ENCODE results near the gene IPO4.

DNA sequence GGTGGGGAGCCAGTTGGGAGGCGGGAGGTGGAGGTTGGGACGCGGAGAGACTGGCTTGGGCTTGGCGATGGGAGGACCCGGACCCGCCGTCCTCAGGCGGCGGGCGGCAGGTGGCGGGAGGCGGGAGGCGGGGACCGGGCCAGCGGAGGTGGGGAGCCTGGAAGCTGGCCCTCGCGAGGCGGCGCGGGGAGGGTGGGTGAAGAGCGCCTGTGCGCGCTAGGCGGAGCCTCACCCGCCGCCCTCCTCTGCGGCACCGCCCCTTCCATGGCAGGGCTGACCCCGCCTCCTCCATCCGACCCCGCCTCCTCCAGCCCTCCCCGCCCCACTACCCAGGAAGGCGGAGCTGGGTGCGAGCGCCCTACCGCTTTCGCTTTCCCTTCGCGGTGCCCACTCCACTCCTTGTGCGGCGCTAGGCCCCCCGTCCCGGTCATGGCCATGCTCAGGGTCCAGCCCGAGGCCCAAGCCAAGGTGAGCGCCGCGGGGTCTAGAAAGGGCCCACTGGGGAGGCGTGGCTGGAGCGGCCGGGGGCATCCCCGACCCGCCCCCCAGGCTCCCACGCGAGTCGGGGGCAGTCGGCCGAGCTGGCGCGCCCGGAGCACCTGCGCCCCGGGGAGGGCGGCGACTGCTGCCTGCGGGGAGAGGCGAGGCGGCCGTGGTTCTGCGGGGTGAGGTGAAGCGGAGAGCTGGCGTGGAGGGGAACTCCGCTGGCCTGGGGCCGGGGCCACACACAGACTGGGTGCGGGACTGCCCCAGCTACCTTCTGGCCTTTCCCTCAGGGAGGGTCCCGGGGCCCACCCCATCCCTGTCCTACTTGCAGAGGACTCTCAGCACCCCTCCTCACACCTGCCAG, 52.6 kb downstream of the IPO4 start, which contains the start of gene PSME1:
- peak in 1 of 2 experiments; percentile 31; a peak in 1 of 4 replicates for TF ChIP-seq POLR2A (IDR thresholded peaks at IDR 0.05; ENCODE audit: insufficient read depth in 1 of 2, low read depth in 2 of 2, low read length in 2 of 2)
- TF ChIP-seq MYNN (CRISPR knock-in tag; IDR thresholded peaks at IDR 0.05; ENCODE audit: low read depth): no peak; the same call in none of the 2 replicates
- peak; percentile 70; the same call in 1 of the 2 replicates for TF ChIP-seq RELA (CRISPR knock-in tag; IDR thresholded peaks at IDR 0.05)
- TF ChIP-seq MAFG (CRISPR knock-in tag; IDR thresholded peaks at IDR 0.05): no peak
- peak; percentile 95 for TF ChIP-seq KDM5B (CRISPR knock-in tag; IDR thresholded peaks at IDR 0.05; ENCODE audit: borderline replicate concordance)
- peak; percentile 75 for TF ChIP-seq BRD4 (CRISPR knock-in tag; IDR thresholded peaks at IDR 0.05)
- peak; percentile 73; the same call in 1 of the 2 replicates for TF ChIP-seq SIN3A (IDR thresholded peaks at IDR 0.05; ENCODE audit: borderline replicate concordance, low read depth, low read length)
- no peak for TF ChIP-seq MAFK (conservative IDR thresholded peaks at IDR 0.05 in 1 of 2, IDR thresholded peaks at IDR 0.05 in 1 of 2; ENCODE audit: low read length in 2 of 2)
- TF ChIP-seq, protein P1, sequence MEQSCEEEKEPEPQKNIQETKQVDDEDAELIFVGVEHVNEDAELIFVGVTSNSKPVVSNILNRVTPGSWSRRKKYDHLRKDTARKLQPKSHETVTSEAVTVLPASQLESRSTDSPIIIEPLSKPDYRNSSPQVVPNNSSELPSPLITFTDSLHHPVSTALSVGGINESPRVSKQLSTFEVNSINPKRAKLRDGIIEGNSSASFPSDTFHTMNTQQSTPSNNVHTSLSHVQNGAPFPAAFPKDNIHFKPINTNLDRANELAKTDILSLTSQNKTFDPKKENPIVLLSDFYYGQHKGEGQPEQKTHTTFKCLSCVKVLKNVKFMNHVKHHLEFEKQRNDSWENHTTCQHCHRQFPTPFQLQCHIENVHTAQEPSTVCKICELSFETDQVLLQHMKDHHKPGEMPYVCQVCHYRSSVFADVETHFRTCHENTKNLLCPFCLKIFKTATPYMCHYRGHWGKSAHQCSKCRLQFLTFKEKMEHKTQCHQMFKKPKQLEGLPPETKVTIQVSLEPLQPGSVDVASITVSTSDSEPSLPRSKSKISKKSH (CRISPR knock-in tag; IDR thresholded peaks at IDR 0.05; ENCODE audit: borderline replicate concordance): no peak
- no peak for TF ChIP-seq FOXA1 (IDR thresholded peaks at IDR 0.05)
- 0 out of 2 replicates have a peak, but pooled peaks have one; percentile 13 for TF ChIP-seq FOXA1 (CRISPR knock-in tag; IDR thresholded peaks at IDR 0.05)
- TF ChIP-seq ZNF264 (CRISPR knock-in tag; IDR thresholded peaks at IDR 0.05): peak; percentile 45; the same call in 1 of the 2 replicates

Data from HepG2 (cell line).